Bronchial epithelial cell (primary cell): Measurements from ENCODE around the gene KRT28. TPM values are rescaled to one million over a fixed set of nuclear protein-coding genes. Genes with fewer than 3 reads are reported as not detected.
"Not testable (repeated sequence)": the region's sequence is repeated elsewhere in the genome, so short reads cannot be mapped to it uniquely, and the experiment has no call there.

Experiments used
- DNase-seq: peaks from one replicate; pipeline ENCODE4 v3.0.0-alpha.2; 2010; ENCODE audit warnings: low read depth
- FAIRE-seq: peaks from 2 replicates; lab custom pipeline; 2011; peaks lifted over from hg19 to GRCh38; lab: Jason Lieb, UNC
- H3K27me3 ChIP-seq: 2 replicates; pipeline ENCODE4 v1.5.1; 2011; ENCODE audit warnings: low read length; ENCODE audit not compliant: control insufficient read depth, insufficient read depth
- H3K36me3 ChIP-seq: 2 replicates; pipeline ENCODE4 v1.5.1; 2011; ENCODE audit warnings: low read length; ENCODE audit not compliant: control insufficient read depth, insufficient read depth
- H3K4me3 ChIP-seq: 2 replicates; pipeline ENCODE4 v1.5.1; 2011; ENCODE audit warnings: mild to moderate bottlenecking, low read depth, low read length, control low read depth
- CTCF ChIP-seq: IDR thresholded peaks from 2 replicates; pipeline ENCODE4 v1.5.1; 2011; ENCODE audit warnings: mild to moderate bottlenecking, moderate library complexity, low read length, control low read depth, inconsistent platforms; ENCODE audit not compliant: insufficient read depth, severe bottlenecking
- total RNA-seq: library from RNA; depleted of rRNA; stranded (reverse); fragments of >200 nt; gene quantifications from 2 replicates; pipeline ENCODE4 v1.2.1, GENCODE V29; 2014

Gene KRT28
- total RNA-seq, 1 donor from 2014 or later = not detected

- no peak overlapping the region for H3K4me3 ChIP-seq
- H3K27me3 ChIP-seq = no peaks in the 10 kb centered on the region
- no peaks in the 10 kb centered on the region for H3K36me3 ChIP-seq
- FAIRE-seq (no peak), DNase-seq (no peak)
- TF ChIP-seq CTCF = no peak
These were observed 39.4 kb downstream of the KRT28 start for GRCh38 chr17:40760105-40761016.

- peak; percentile 32 for FAIRE-seq
- no peaks in the 10 kb centered on the region for H3K36me3 ChIP-seq
These were observed 44.5 kb downstream of the KRT28 start, which contains the start of gene KRT25 for GRCh38 chr17:40755231-40755630. Gene KRT25, minus strand, starts transcription at chr17:40755331. Its CDS starts 60 bp downstream, at chr17:40755271.

GRCh38 chr17:40753804-40754203 is 46.0 kb downstream of the KRT28 start:
- Histone ChIP-seq H3K27me3 (no peaks in the 10 kb centered on the region), H3K36me3 (no peaks in the 10 kb centered on the region), H3K4me3 (no peak overlapping the region)
- TF ChIP-seq CTCF = no peak
- DNase-seq = no peak
- FAIRE-seq = no peak

More at GRCh38 chr17:40755231-40755630, 44.5 kb downstream of the KRT28 start, which contains the start of gene KRT25:
- H3K4me3 ChIP-seq = no peak within 1 kb of the TSS
- no peak for DNase-seq
- no peak for TF ChIP-seq CTCF
- no peaks in the 10 kb centered on the region for H3K27me3 ChIP-seq

GRCh38 chr17:40751065-40751464 is 48.7 kb downstream of the KRT28 start:
- Histone ChIP-seq H3K36me3 (no peaks in the 10 kb centered on the region), H3K27me3 (no peaks in the 10 kb centered on the region), H3K4me3 (no peak overlapping the region)
- no peak for TF ChIP-seq CTCF
- no peak for FAIRE-seq
- no peak for DNase-seq

- TF ChIP-seq CTCF = no peak
- Histone ChIP-seq H3K36me3 (no peaks in the 10 kb centered on the region), H3K4me3 (no peak overlapping the region), H3K27me3 (no peaks in the 10 kb centered on the region)
- DNase-seq (no peak), FAIRE-seq (no peak)
These were observed 49.4 kb downstream of the KRT28 start for GRCh38 chr17:40750391-40750790.

- FAIRE-seq, H3K27me3 ChIP-seq, H3K4me3 ChIP-seq, H3K36me3 ChIP-seq, DNase-seq: not testable (repeated sequence)
These were observed 51.1 kb downstream of the KRT28 start for GRCh38 chr17:40748666-40749065.
